GM10847 (cell line): ENCODE results near the gene CTIF.

Experiments used
- POLR2A ChIP-seq: IDR thresholded peaks from 2 replicates; pipeline ENCODE4 v1.6.1; 2011; ENCODE audit not compliant: insufficient read length; ENCODE audit errors: extremely low read depth

CTIF gene

DNA sequence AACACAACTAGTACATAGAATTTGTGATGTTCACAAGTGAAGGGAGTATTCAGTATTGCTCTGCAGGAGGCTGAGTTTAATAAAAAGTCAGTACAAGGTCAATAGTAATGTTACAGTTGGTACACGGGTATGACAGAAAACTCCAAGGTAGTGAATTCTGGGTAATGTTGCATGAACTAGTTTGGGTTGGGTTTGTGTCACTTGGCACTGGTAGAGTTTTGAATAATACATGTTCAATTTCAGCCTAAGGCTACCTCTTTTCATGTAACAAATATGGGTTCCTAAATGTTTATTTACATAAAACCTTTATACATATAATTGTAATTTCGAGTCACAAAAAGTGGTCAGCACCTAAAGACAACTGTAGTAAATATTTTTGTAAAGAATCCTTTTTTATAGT, 19.4 kb downstream of the CTIF start:
- TF ChIP-seq POLR2A: no peak

DNA sequence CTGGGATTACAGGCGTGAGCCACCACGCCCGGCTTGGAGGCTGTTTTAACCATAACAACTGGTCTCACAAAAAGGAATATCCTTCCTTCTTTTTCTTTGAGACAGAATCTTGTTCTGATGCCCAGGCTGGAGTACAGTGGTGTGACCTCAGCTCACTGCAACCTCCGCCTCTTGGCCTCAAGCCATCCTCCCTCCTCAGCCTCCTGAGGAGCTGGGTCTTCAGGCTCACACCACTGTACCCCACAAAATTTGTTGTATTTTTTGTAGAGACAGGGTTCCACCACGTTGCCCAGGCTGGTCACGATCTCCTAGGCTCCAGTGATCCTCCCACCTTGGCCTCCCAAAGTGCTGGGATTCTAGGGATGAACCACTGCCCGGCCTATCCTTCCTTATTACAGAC, 21.7 kb downstream of the CTIF start:
- TF ChIP-seq POLR2A: no peak

- TF ChIP-seq POLR2A: no peak
Measured at GRCh38 chr18:48562075-48562474, 23.2 kb downstream of the CTIF start.

DNA sequence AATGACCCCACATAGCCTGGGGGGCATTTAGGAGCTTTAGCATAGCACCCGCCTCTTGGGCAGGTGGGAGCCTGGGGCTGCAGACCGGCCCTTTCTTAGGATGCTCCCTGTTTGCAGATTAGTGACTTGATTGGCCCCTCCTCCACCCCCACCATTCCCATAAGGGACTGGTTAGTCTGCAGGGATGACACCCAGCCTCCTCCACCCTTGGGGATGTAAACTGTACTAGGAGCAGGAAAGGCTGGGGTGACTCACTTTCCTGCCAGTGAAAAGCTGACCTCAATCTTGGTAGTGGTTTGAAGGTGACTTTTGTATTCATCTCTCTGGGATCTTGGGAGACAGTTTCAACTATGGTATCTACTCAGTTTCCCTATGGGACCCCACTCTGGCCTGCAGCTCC, 24.2 kb downstream of the CTIF start:
- TF ChIP-seq POLR2A: no peak

GRCh38 chr18:48564139-48564538, 25.3 kb downstream of the CTIF start:
- TF ChIP-seq POLR2A: no peak

DNA sequence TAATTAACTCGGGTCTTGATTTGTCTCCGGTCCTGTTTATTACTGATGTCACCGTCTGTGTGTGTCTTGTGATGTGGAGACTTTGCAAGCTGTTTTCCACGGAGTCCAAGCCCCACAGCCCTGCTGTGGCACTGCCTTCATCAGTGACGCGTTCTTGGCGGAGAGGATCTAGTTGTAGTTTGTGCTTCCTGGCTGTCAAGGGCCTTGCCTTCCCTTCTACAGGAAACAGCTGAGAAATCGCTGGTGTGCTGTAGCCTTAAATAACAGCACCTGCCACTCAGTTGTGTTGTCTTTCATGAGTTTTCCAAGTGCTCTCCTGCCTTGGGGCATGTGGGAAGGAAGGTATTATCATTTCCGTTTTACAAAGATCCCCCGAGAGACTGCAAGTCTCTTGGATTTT, 26.3 kb downstream of the CTIF start:
- TF ChIP-seq POLR2A: no peak

- no peak for TF ChIP-seq POLR2A
Measured at GRCh38 chr18:48566589-48566988, 27.8 kb downstream of the CTIF start.

- TF ChIP-seq POLR2A: no peak
Measured at GRCh38 chr18:48567388-48567787, 28.6 kb downstream of the CTIF start.

DNA sequence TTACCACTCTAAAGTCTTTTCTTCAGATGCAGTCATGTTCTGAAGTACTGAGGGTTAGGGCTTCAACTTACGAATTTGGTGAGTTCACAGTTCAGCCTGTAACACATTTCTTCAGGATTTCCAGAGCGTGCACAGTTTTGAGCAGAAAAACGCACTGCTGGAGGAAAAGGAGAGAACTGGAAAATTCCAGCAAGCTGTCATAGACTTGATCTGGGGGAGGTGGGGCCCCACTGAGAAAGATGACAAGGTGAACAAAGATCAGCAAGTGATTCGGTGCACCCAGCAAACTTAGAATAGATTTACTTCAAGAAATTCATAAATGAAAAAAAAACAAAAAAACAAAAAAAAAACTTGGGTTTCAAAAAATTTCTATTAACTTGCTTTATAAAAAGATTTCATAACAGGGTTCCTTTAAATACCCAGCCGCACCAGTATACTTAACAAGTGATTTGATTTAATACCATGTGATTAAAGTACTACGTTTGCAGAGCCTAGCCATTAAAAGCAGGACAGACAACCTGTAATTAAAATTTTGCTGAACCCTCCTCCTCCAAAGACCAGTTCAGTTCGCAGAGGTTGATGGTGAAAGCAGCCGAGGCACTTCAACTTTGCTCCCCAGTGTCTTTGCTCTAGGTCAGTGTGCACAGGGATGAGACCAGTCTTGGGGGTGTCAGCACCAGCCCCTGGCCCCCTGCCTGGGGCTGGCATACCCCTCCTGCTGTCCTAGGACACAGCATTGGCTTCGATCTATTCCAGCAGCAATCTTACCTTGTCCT, 30.5 kb downstream of the CTIF start:
- no peak for TF ChIP-seq POLR2A

- TF ChIP-seq POLR2A: no peak
Measured at GRCh38 chr18:48569915-48570264, 31.1 kb downstream of the CTIF start.

DNA sequence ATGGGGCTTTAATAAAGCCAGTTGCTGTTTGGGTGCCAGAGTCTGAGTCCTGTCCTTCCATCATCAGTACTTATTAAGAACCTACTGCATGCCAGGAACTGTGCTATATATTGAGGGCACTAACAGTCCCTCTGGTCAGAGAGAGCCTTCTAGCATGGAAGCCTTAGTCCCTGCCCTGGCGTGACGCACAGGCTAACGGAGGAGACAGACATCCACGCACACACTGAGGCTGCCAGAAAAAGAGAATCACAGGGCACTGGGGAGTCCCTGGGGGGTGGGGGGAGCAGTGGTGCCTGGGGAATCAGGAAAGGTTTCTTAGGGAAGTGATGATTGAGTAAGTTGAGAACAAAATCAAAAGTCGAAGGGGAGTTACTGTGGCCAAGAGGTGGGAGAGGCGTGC, 31.5 kb downstream of the CTIF start:
- no peak for TF ChIP-seq POLR2A

- no peak for TF ChIP-seq POLR2A
Measured at GRCh38 chr18:48571639-48572384, 33.0 kb downstream of the CTIF start.

- TF ChIP-seq POLR2A: no peak
Measured at GRCh38 chr18:48572402-48573126, 33.7 kb downstream of the CTIF start.

- TF ChIP-seq POLR2A: no peak
Measured at GRCh38 chr18:48573632-48574283, 34.9 kb downstream of the CTIF start.

DNA sequence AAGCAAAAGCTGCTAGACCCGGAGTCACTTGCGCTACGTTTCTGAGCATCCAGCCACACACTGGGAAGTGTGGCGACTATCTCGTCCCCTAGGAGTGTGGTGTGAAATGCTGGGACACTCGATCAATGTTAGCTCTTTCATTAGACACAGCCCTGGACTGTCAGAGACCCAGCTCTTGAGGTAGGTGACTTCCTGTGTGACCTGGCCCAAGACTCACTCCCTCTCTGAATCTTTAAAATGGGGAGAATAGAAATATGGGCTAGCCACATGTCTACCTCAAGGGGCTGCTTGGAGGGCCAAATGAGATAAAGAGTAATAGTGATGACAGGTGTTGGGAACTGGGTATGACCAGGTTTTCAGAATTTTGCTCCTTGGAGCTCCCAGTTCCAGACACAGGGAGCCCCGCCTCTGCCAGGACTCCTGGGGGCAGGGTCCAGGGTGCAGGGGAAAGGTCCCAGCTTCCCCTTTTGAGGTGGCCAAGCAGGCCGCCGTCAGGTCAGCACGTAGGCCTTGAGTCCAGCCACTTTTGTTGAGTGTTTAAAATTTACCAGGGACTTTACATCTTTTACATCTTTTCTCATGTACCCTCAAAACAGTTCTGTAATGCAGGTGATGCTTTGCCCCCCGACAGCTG, 36.0 kb downstream of the CTIF start:
- TF ChIP-seq POLR2A: no peak
